HepG2 (cell line): Measurements from ENCODE around the gene WIPF3. TPM values are rescaled to one million over a fixed set of nuclear protein-coding genes. Genes with fewer than 3 reads are reported as not detected.

Source experiments
- ATAC-seq: fragments of 200-7000 bp; cut with Tn5 transposase; 3 replicates; pipeline ENCODE4 v1.9.1; 2020; ENCODE audit warnings: mild to moderate bottlenecking, moderate library complexity
- BruUV-seq: library from RNA; stranded (reverse); fragments of 400-500 nt; replicated peaks from 2 replicates; lab custom pipeline; 2021; lab: Mats Ljungman, UMichigan
- CTCF ChIA-PET: fragments of 300-600 bp; formaldehyde crosslinking; extraction: SDS; loops from one replicate; lab custom pipeline; 2021; ENCODE audit warnings: low total read pairs, inconsistent platforms, low intra/inter-chr PET ratio; lab: Yijun Ruan, JAX
- POLR2A ChIA-PET: fragments of 350-600 bp; sonication (Branson Sonifier 250); formaldehyde crosslinking; loops from one replicate; lab custom pipeline; 2020; ENCODE audit warnings: antibody characterized with exemption, inconsistent platforms; lab: Yijun Ruan, JAX
- DNase-seq: peaks from one replicate; pipeline ENCODE4 v3.0.0-alpha.2; 2015; ENCODE audit warnings: low spot score
- FAIRE-seq: peaks from 3 replicates; lab custom pipeline; 2011; peaks lifted over from hg19 to GRCh38; lab: Jason Lieb, UNC
- H2AFZ ChIP-seq: one replicate; pipeline ENCODE4 v1.6.1; 2011; ENCODE audit warnings: low read length, inconsistent platforms
- H3K27ac ChIP-seq: fragments of 300-600 bp; 3 replicates; pipeline ENCODE4 v1.8.0; 2011; ENCODE audit warnings: mixed run types, mild to moderate bottlenecking, mixed read lengths, low read length, inconsistent platforms; ENCODE audit not compliant: insufficient read depth; ENCODE audit errors: extremely low read length
- H3K27me3 ChIP-seq, 2 experiments: fragments of 200-600 bp in 1 of 2; 2 replicates in 1 of 2; 3 replicates in 1 of 2; pipeline versions ENCODE4 v1.6.0 to v1.8.0; 2011; ENCODE audit warnings: low read length in 2 of 2, mild to moderate bottlenecking in 2 of 2, moderate library complexity in 2 of 2, inconsistent platforms in 1 of 2; ENCODE audit not compliant: insufficient read depth in 2 of 2, control insufficient read depth in 1 of 2
- H3K36me3 ChIP-seq, 2 experiments: fragments of 200-600 bp in 1 of 2; replicated peaks in 1 of 2; 2 replicates in 1 of 2; 3 replicates in 1 of 2; pipeline versions ENCODE4 v1.5.1 to v1.8.0; 2011; ENCODE audit warnings: low read length in 2 of 2, inconsistent platforms in 1 of 2; ENCODE audit not compliant: insufficient read depth in 2 of 2, control insufficient read depth in 1 of 2
- H3K4me1 ChIP-seq: 2 replicates; pipeline ENCODE4 v1.5.1; 2012; ENCODE audit warnings: low read length, inconsistent platforms; ENCODE audit not compliant: insufficient read depth
- H3K4me2 ChIP-seq: 2 replicates; pipeline ENCODE4 v1.6.0; 2011; ENCODE audit warnings: low read depth, low read length, inconsistent platforms
- H3K4me3 ChIP-seq, 3 experiments: fragments of 200-600 bp in 1 of 3; sonication (generic), shearing (Covaris generic) in 1 of 3; replicated peaks in 1 of 3; 2 replicates each; pipeline ENCODE4 v1.5.1; 2011 to 2016; ENCODE audit warnings: low read length in 3 of 3, inconsistent platforms in 2 of 3, low read depth in 2 of 3, mild to moderate bottlenecking in 2 of 3, control low read depth in 1 of 3, mixed read lengths in 1 of 3; ENCODE audit not compliant: insufficient read depth in 1 of 3
- H3K79me2 ChIP-seq: one replicate; pipeline ENCODE4 v1.6.1; 2011; ENCODE audit warnings: low read length, inconsistent platforms; ENCODE audit not compliant: insufficient read depth
- H3K9ac ChIP-seq: 2 replicates; pipeline ENCODE4 v1.6.0; 2011; ENCODE audit warnings: mild to moderate bottlenecking, low read depth, low read length, inconsistent platforms; ENCODE audit not compliant: insufficient read depth
- H3K9me3 ChIP-seq: 2 replicates; pipeline ENCODE4 v1.5.1; 2012; ENCODE audit warnings: mild to moderate bottlenecking, low read length
- H4K20me1 ChIP-seq: 2 replicates; pipeline ENCODE4 v1.6.0; 2011; ENCODE audit warnings: inconsistent platforms, mild to moderate bottlenecking, low read length, moderate library complexity; ENCODE audit not compliant: insufficient read depth
- CREB1 ChIP-seq, 2 experiments: fragments of 450-650 bp in 1 of 2; IDR thresholded peaks; 2 replicates each; pipeline ENCODE4 v1.6.1; 2016 to 2017; ENCODE audit warnings: control low read depth in 1 of 2, mild to moderate bottlenecking in 1 of 2, missing compliant biosample characterization in 1 of 2, missing genetic modification characterization in 1 of 2
- DNMT1 ChIP-seq: sonication (generic); formaldehyde crosslinking; IDR thresholded peaks from 2 replicates; pipeline ENCODE4 v1.5.1; 2020; ENCODE audit warnings: mild to moderate bottlenecking, missing genetic modification reagents
- FOXA3 ChIP-seq: IDR thresholded peaks from 2 replicates; pipeline ENCODE4 v1.6.1; 2016; ENCODE audit warnings: missing genetic modification reagents, missing compliant biosample characterization
- GATAD2A ChIP-seq: IDR thresholded peaks from 2 replicates; pipeline ENCODE4 v1.6.1; 2016
- HNF4G ChIP-seq, 2 experiments: sonication (generic) in 1 of 2; formaldehyde crosslinking in 1 of 2; IDR thresholded peaks; 2 replicates each; pipeline versions ENCODE4 v1.4.0 to v1.6.1; 2011 to 2020; ENCODE audit warnings: borderline replicate concordance in 2 of 2, low read depth in 2 of 2, mild to moderate bottlenecking in 2 of 2, low read length in 1 of 2, missing genetic modification reagents in 1 of 2, moderate library complexity in 1 of 2
- ISX ChIP-seq: sonication (generic); formaldehyde crosslinking; conservative IDR thresholded peaks from 2 replicates; pipeline ENCODE4 v1.5.0; 2020; ENCODE audit warnings: missing genetic modification reagents
- JDP2 ChIP-seq: sonication (generic); formaldehyde crosslinking; IDR thresholded peaks from 2 replicates; pipeline ENCODE4 v1.8.1; 2022; ENCODE audit warnings: missing genetic modification reagents, borderline replicate concordance
- KDM5B ChIP-seq: sonication (generic); formaldehyde crosslinking; IDR thresholded peaks from 2 replicates; pipeline ENCODE4 v1.4.0; 2020; ENCODE audit warnings: missing genetic modification reagents, mild to moderate bottlenecking, borderline replicate concordance
- KLF12 ChIP-seq: sonication (generic); formaldehyde crosslinking; IDR thresholded peaks from 2 replicates; pipeline ENCODE4 v1.4.0; 2020; ENCODE audit warnings: missing genetic modification reagents, borderline replicate concordance
- MED13 ChIP-seq: sonication (generic); formaldehyde crosslinking; IDR thresholded peaks from 2 replicates; pipeline ENCODE4 v1.5.0; 2020; ENCODE audit warnings: missing genetic modification reagents
- SAP130 ChIP-seq: IDR thresholded peaks from 2 replicates; pipeline ENCODE4 v1.6.1; 2016; ENCODE audit warnings: low read depth
- SRSF4 ChIP-seq: fragments of 200-400 bp; formaldehyde crosslinking; IDR thresholded peaks from one replicate; pipeline ENCODE4 v1.6.1; 2018; ENCODE audit warnings: mild to moderate bottlenecking, low read depth, low read length, moderate library complexity; ENCODE audit not compliant: poor library complexity, severe bottlenecking
- ZBTB26 ChIP-seq: IDR thresholded peaks from 2 replicates; pipeline ENCODE4 v1.6.1; 2016; ENCODE audit warnings: missing compliant biosample characterization, missing genetic modification reagents, borderline replicate concordance
- WGBS: methylation state at CpG from one replicate; pipeline ENCODE4 v1.1.6; 2017; ENCODE audit warnings: low lambda C conversion rate; 5-methylcytosine and 5-hydroxymethylcytosine counted together
- in situ Hi-C: cut with HindIII; loops from 2 replicates; pipeline ENCODE4 v1.10.0; 2017; ENCODE audit warnings: low pct_unique_long_range_greater_than_20kb; ENCODE audit not compliant: extremely low pct_ligation_motif_present
- intact Hi-C: fragments of 100-400 bp; cut with micrococcal nuclease; formaldehyde crosslinking; loops from one replicate; pipeline ENCODE4 v1.10.0; 2022; ENCODE audit not compliant: unreplicated experiment
- polyA plus RNA-seq, 8 experiments: library from polyadenylated mRNA; depleted of rRNA in 3 of 8; stranded (reverse) in 7 of 8; unstranded in 1 of 8; fragments of >200 nt; fragmentation: Illumina TruSeq in 4 of 8; extraction: Trizol in 4 of 8; gene quantifications; 2 replicates each; pipeline versions ENCODE4 v1.2.1 to v1.2.3, GENCODE V29; 2011 to 2016; ENCODE audit warnings: low read depth in 4 of 8, missing spikeins in 1 of 8, mixed read lengths in 1 of 8; ENCODE audit not compliant: insufficient read depth in 1 of 8
- total RNA-seq, 5 experiments: library from RNA; depleted of rRNA; stranded (reverse); fragments of >200 nt; fragmentation: Illumina TruSeq; extraction: Trizol; gene quantifications; 2 replicates each; pipeline ENCODE4 v1.2.3, GENCODE V29; 2016; ENCODE audit warnings: low read depth in 1 of 5
- TF ChIP-seq, protein P1 (sequence below): sonication (generic); formaldehyde crosslinking; IDR thresholded peaks from 2 replicates; pipeline ENCODE4 v1.4.0; 2020; ENCODE audit warnings: missing genetic modification reagents

The WIPF3 gene
- total and polyA plus RNA-seq, 2 of the 13 experiments (the other 11 are each of a cell fraction or from before 2014, with no cell fraction given) = 0.03 TPM; not detected in 1

DNA sequence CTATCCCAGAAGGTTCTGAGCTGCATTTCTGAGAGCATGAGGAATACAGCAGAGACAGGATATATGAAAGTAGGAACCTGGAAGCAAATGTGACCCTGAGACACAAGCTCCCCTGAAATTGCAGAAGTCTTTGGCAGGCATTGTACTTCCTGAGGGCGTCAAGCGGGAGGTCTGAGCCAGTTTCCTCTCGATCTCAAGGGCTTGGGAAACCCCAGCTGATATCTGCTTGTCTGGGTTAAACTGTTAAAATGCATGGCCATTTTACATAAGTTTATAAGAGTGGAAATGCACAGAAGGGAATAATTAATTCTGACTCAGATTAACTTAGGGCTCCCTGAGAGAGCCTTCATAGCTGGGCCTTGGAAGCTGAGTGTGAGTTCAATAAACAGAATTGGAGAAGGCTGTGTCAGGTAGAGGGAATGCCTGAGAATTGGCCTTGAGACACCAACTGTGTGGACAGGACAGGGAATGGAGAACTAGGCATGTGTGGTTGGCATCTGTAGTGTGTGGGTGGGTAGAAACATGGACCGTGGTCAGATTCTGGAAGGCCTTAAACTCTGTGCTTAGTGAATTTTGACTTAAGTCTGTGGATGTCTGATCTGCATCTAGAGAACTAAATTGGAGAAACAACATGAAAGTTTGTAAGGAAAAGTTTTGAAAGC lies 53.3 kb downstream of the WIPF3 start:
- in situ Hi-C loops (no loop called here), intact Hi-C loops (no loop called here)
- no peak for DNase-seq
- no peak overlapping the region for H3K4me2 ChIP-seq
- peaks cover 0 to 10% of the 10 kb centered on the region in 2 experiments; a peak in 3 of 5 replicates for H3K27me3 ChIP-seq
- no peaks in the 10 kb centered on the region for H3K9me3 ChIP-seq
- H3K4me1 ChIP-seq = no peaks in the 10 kb centered on the region
- no TSS peak for BruUV-seq
- no peaks in the 10 kb centered on the region for H3K36me3 ChIP-seq
- POLR2A ChIA-PET = no interaction called here
- no peaks in the 10 kb centered on the region for H4K20me1 ChIP-seq
- CTCF ChIA-PET = no interaction called here
- no peak for ATAC-seq
- no peaks in the 10 kb centered on the region for H3K79me2 ChIP-seq
- no peak overlapping the region for H3K4me3 ChIP-seq
- TF ChIP-seq, protein P1, sequence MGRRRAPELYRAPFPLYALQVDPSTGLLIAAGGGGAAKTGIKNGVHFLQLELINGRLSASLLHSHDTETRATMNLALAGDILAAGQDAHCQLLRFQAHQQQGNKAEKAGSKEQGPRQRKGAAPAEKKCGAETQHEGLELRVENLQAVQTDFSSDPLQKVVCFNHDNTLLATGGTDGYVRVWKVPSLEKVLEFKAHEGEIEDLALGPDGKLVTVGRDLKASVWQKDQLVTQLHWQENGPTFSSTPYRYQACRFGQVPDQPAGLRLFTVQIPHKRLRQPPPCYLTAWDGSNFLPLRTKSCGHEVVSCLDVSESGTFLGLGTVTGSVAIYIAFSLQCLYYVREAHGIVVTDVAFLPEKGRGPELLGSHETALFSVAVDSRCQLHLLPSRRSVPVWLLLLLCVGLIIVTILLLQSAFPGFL (CRISPR knock-in tag) = no peak
- TF ChIP-seq SAP130 (CRISPR knock-in tag) (no peak), MED13 (no peak)
- no peak overlapping the region for H3K9ac ChIP-seq
- no peak for FAIRE-seq
- no peak overlapping the region for H2AFZ ChIP-seq
- WGBS = 2% methylated on average over 4 of the region's 4 CpGs
- H3K27ac ChIP-seq = no peak overlapping the region

DNA sequence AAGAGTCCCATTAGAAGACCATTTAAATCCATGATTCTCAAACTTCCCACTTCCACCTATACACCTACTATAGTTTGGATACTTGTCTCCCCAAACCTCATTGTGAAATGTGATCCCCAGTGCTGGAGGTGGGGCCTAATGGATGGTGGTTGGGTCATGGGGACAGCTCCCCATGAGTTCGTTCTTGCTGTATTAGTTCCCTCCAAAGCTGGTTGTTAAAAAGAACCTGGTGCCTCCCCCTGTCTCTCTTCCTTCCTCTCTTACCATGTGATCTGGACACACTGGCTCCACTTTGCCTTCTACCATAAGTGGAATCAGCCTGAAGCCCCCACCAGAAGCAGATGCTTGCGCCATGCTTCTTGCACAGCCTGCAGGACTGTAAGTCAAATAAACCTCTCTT lies 53.9 kb downstream of the WIPF3 start:
- Histone ChIP-seq H3K27me3 (peaks cover 0 to 4% of the 10 kb centered on the region in 2 experiments; a peak in 3 of 5 replicates), H3K27ac (no peak overlapping the region), H3K79me2 (no peaks in the 10 kb centered on the region), H3K4me2 (no peak overlapping the region), H3K9me3 (no peaks in the 10 kb centered on the region), H3K36me3 (no peaks in the 10 kb centered on the region), H2AFZ (no peak overlapping the region), H3K4me1 (no peaks in the 10 kb centered on the region), H4K20me1 (no peaks in the 10 kb centered on the region), H3K9ac (no peak overlapping the region), H3K4me3 (no peak overlapping the region)
- WGBS = 15% methylated on average over 2 of the region's 2 CpGs
- ATAC-seq (no peak), FAIRE-seq (no peak), DNase-seq (no peak)
- ChIA-PET CTCF (no interaction called here), POLR2A (no interaction called here)
- intact Hi-C loops (no loop called here), in situ Hi-C loops (no loop called here)
- no TSS peak for BruUV-seq
- TF ChIP-seq CREB1 (IDR thresholded peaks at IDR 0.05) = no peak
- no peak for TF ChIP-seq CREB1 (CRISPR knock-in tag; IDR thresholded peaks at IDR 0.05)
- TF ChIP-seq DNMT1 (CRISPR knock-in tag) = no peak
- TF ChIP-seq HNF4G (IDR thresholded peaks at IDR 0.05; ENCODE audit: borderline replicate concordance, low read depth, low read length) = no peak
- TF ChIP-seq HNF4G (CRISPR knock-in tag; IDR thresholded peaks at IDR 0.05; ENCODE audit: borderline replicate concordance, low read depth) = no peak
- TF ChIP-seq SRSF4 = no peak
- no peak for TF ChIP-seq GATAD2A (CRISPR knock-in tag)
- TF ChIP-seq KDM5B (CRISPR knock-in tag) = no peak
- TF ChIP-seq ISX (CRISPR knock-in tag) = no peak
- TF ChIP-seq KLF12 (CRISPR knock-in tag) = no peak
- no peak for TF ChIP-seq ZBTB26 (CRISPR knock-in tag)
- TF ChIP-seq FOXA3 (CRISPR knock-in tag) = no peak
- TF ChIP-seq JDP2 (CRISPR knock-in tag) = no peak
